ENCODE measurements around the gene GDF7. TPM values are rescaled to one million over a fixed set of nuclear protein-coding genes. Genes with fewer than 3 reads are reported as not detected.

GDF7 gene
- total and polyA plus RNA-seq, 10 of the 15 experiments (the other 5 are each of a cell fraction or from before 2014, with no cell fraction given), result 0.02 to 0.11 (median 0.04) TPM; not detected in 1

DNA sequence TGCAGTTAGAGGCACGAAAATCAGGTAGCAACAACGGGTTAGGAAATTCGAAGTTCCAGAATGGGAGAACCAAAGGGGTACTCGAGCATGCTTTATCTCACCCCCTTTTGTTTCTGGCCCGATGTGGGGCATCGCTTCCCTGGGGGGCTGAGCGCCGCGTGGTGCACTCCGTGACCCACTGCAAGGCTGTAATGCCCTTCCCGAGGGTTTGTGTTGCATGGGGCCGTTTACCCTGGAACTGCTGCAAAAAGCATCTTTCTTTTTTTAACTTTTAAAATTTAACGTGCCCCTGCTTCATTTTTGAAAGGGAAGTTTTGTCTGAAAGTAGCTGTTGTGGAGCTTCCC is 4.8 kb downstream of the GDF7 start:
- no peak for TF ChIP-seq MXI1 (IDR thresholded peaks at IDR 0.05; ENCODE audit: low read depth, low read length)
- TF ChIP-seq ETV6 (conservative IDR thresholded peaks at IDR 0.05 in 1 of 2, IDR thresholded peaks at IDR 0.05 in 1 of 2; ENCODE audit: borderline replicate concordance in 1 of 2, low read depth in 1 of 2), result no peak
- TF ChIP-seq SREBF2 (IDR thresholded peaks at IDR 0.05; ENCODE audit: low read length), result no peak
- TF ChIP-seq POLR2AphosphoS2 (IDR thresholded peaks at IDR 0.05; ENCODE audit: low read depth, low read length), result no peak
- no peak for TF ChIP-seq MTA2 (IDR thresholded peaks at IDR 0.05; ENCODE audit: low read depth)
- no peak for TF ChIP-seq ASH2L (IDR thresholded peaks at IDR 0.05; ENCODE audit: borderline replicate concordance, low read depth)
- TF ChIP-seq, protein P1, sequence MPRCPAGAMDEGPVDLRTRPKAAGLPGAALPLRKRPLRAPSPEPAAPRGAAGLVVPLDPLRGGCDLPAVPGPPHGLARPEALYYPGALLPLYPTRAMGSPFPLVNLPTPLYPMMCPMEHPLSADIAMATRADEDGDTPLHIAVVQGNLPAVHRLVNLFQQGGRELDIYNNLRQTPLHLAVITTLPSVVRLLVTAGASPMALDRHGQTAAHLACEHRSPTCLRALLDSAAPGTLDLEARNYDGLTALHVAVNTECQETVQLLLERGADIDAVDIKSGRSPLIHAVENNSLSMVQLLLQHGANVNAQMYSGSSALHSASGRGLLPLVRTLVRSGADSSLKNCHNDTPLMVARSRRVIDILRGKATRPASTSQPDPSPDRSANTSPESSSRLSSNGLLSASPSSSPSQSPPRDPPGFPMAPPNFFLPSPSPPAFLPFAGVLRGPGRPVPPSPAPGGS (IDR thresholded peaks at IDR 0.05; ENCODE audit: borderline replicate concordance, insufficient read depth, low read depth, low read length, poor library complexity, severe bottlenecking), result no peak
- TF ChIP-seq SMC3 (IDR thresholded peaks at IDR 0.05; ENCODE audit: borderline replicate concordance, low read length), result no peak
- no peaks in the 10 kb centered on the region for H3K79me2 ChIP-seq (ENCODE audit: control insufficient read depth, insufficient read depth, low read length)
- ATAC-seq, result no peak
- FAIRE-seq, result no peak
- intact Hi-C loops (cut with micrococcal nuclease; ENCODE audit: unreplicated experiment) (no loop called here), in situ Hi-C loops (cut with MboI) (loop anchor here (25.0 kb wide), 1 partner anchor 441 kb away; the partner anchor contains the start of gene TDRD15)
- 75% methylated on average over 13 of the region's 13 CpGs for WGBS (ENCODE audit: insufficient coverage, insufficient replicate concordance, low lambda C conversion rate, missing lambda C conversion rate)
- peaks cover 20% of the 10 kb centered on the region for H3K4me1 ChIP-seq (ENCODE audit: control insufficient read depth, insufficient read depth, low read length)
- DNase-seq (ENCODE audit: low read depth, low spot score), result no peak
- ChIA-PET SMC1A (ENCODE audit: uncharacterized antibody, unreplicated experiment) (no interaction called here), RAD21 (ENCODE audit: unreplicated experiment) (no interaction called here), CTCF (interaction anchor here (0.8 to 2.3 kb wide), 2 partner anchors 10 to 21 kb away, joined by 3 to 12 read pairs; partner anchors contain the start of gene HS1BP3), POLR2A (no interaction called here)
- H2AFZ ChIP-seq (ENCODE audit: control insufficient read depth, low read depth, low read length), result no peak overlapping the region
- H3K27ac ChIP-seq (ENCODE audit: control insufficient read depth, insufficient read depth), result no peak overlapping the region
- BruUV-seq (replicated peaks), result no TSS peak
- H4K20me1 ChIP-seq (ENCODE audit: control insufficient read depth, insufficient read depth), result no peaks in the 10 kb centered on the region
- no peaks in the 10 kb centered on the region; the same call in 2 of the 3 replicates for H3K9me3 ChIP-seq (replicated peaks; ENCODE audit: control insufficient read depth, insufficient read depth, low read length)
- H3K4me2 ChIP-seq (ENCODE audit: control insufficient read depth, insufficient read depth), result no peak overlapping the region
- no peak overlapping the region for H3K4me3 ChIP-seq
- H3K36me3 ChIP-seq (ENCODE audit: control insufficient read depth in 2 of 2, insufficient read depth in 2 of 2, low read length in 1 of 2), result no peaks in the 10 kb centered on the region
- H3K9ac ChIP-seq (ENCODE audit: control insufficient read depth, insufficient read depth, low read length), result no peak overlapping the region
- peaks cover 13 to 16% of the 10 kb centered on the region in 2 experiments for H3K27me3 ChIP-seq (replicated peaks in 1 of 2; ENCODE audit: control insufficient read depth in 2 of 2, insufficient read depth in 2 of 2, low read length in 1 of 2)
